GM23338 (cell line): ENCODE results near the gene LRMDA. TPM values are rescaled to one million over a fixed set of nuclear protein-coding genes. Genes with fewer than 3 reads are reported as not detected.

Experiments used
- ATAC-seq: fragments of 200-7000 bp; cut with Tn5 transposase; 3 replicates; pipeline ENCODE4 v1.9.1; 2020
- DNase-seq: peaks from one replicate; pipeline ENCODE4 v3.0.0-alpha.2; 2015; ENCODE audit warnings: low spot score
- H2AFZ ChIP-seq: fragments of 200-600 bp; sonication (generic); 2 replicates; pipeline ENCODE4 v1.8.0; 2016; ENCODE audit warnings: antibody characterized with exemption, mild to moderate bottlenecking, moderate library complexity
- H3F3A ChIP-seq: fragments of 200-600 bp; sonication (generic); replicated peaks from 2 replicates; pipeline ENCODE4 v1.8.0; 2017; ENCODE audit warnings: antibody characterized with exemption, mixed run types, low read depth
- H3K27ac ChIP-seq: fragments of 200-600 bp; sonication (generic); 2 replicates; pipeline ENCODE4 v1.6.1; 2016; ENCODE audit warnings: low read depth
- H3K27me3 ChIP-seq: fragments of 200-600 bp; sonication (generic); 2 replicates; pipeline ENCODE4 v1.8.0; 2016; ENCODE audit warnings: mild to moderate bottlenecking, mixed run types, moderate library complexity; ENCODE audit not compliant: insufficient read depth
- H3K36me3 ChIP-seq: fragments of 200-600 bp; sonication (generic); 2 replicates; pipeline ENCODE4 v1.8.0; 2016; ENCODE audit warnings: mild to moderate bottlenecking; ENCODE audit not compliant: insufficient read depth
- H3K4me1 ChIP-seq: fragments of 200-600 bp; sonication (generic); 2 replicates; pipeline ENCODE4 v1.8.0; 2016; ENCODE audit warnings: mild to moderate bottlenecking, moderate library complexity; ENCODE audit not compliant: insufficient read depth
- H3K4me2 ChIP-seq: fragments of 200-600 bp; sonication (generic); 2 replicates; pipeline ENCODE4 v1.7.1; 2017; ENCODE audit warnings: mixed run types
- H3K4me3 ChIP-seq: fragments of 200-600 bp; sonication (generic); 2 replicates; pipeline ENCODE4 v1.6.1; 2016; ENCODE audit warnings: mixed run types
- H3K79me2 ChIP-seq: fragments of 200-600 bp; sonication (generic); replicated peaks from 2 replicates; pipeline ENCODE4 v1.8.0; 2017; ENCODE audit warnings: mild to moderate bottlenecking; ENCODE audit not compliant: insufficient read depth
- H3K9me2 ChIP-seq: fragments of 200-600 bp; sonication (generic); 2 replicates; pipeline ENCODE4 v1.8.0; 2017; ENCODE audit not compliant: insufficient read depth
- H4K20me1 ChIP-seq: fragments of 200-600 bp; sonication (generic); replicated peaks from 2 replicates; pipeline ENCODE4 v1.8.0; 2017; ENCODE audit warnings: mild to moderate bottlenecking; ENCODE audit not compliant: insufficient read depth
- H3K27ac Mint-ChIP-seq: 2 replicates; pipeline ENCODE4 v1.8.0; 2020; ENCODE audit warnings: inconsistent platforms, mild to moderate bottlenecking, moderate library complexity, mixed read lengths
- H3K27me3 Mint-ChIP-seq: 3 replicates; pipeline ENCODE4 v1.8.0; 2022; ENCODE audit warnings: low read depth, mild to moderate bottlenecking, moderate library complexity, mixed read lengths, inconsistent platforms; ENCODE audit not compliant: insufficient read depth, poor library complexity
- H3K36me3 Mint-ChIP-seq: 3 replicates; pipeline ENCODE4 v1.8.0; 2021; ENCODE audit warnings: low read depth, mild to moderate bottlenecking, inconsistent platforms, moderate library complexity, mixed read lengths
- H3K4me1 Mint-ChIP-seq: 3 replicates; pipeline ENCODE4 v1.8.0; 2020; ENCODE audit warnings: mild to moderate bottlenecking, inconsistent platforms, mixed read lengths
- H3K4me3 Mint-ChIP-seq: 3 replicates; pipeline ENCODE4 v1.8.0; 2021; ENCODE audit warnings: moderate library complexity, mild to moderate bottlenecking, inconsistent platforms, mixed read lengths
- H3K9me3 Mint-ChIP-seq: 3 replicates; pipeline ENCODE4 v1.8.0; 2020; ENCODE audit warnings: moderate library complexity, mild to moderate bottlenecking, inconsistent platforms, mixed read lengths
- CREB1 ChIP-seq: fragments of 250-450 bp; sonication (Bioruptor Pico); IDR thresholded peaks from 2 replicates; pipeline ENCODE4 v1.5.0; 2020; ENCODE audit warnings: low read depth, mild to moderate bottlenecking, moderate library complexity
- EZH2 ChIP-seq: fragments of 200-600 bp; sonication (generic); IDR thresholded peaks from one replicate; pipeline ENCODE4 v1.8.0; 2017; ENCODE audit warnings: antibody characterized with exemption, mild to moderate bottlenecking, low read depth; ENCODE audit not compliant: unreplicated experiment
- JUNB ChIP-seq: IDR thresholded peaks from one replicate; pipeline ENCODE4 v1.6.1; 2016; ENCODE audit warnings: antibody characterized with exemption; ENCODE audit not compliant: unreplicated experiment
- POLR2AphosphoS5 ChIP-seq: IDR thresholded peaks from 2 replicates; pipeline ENCODE4 v1.6.1; 2016; ENCODE audit warnings: antibody characterized with exemption, low read depth
- REST ChIP-seq: IDR thresholded peaks from one replicate; pipeline ENCODE4 v1.6.1; 2018; ENCODE audit warnings: antibody characterized with exemption; ENCODE audit not compliant: unreplicated experiment
- STAT1 ChIP-seq: IDR thresholded peaks from one replicate; pipeline ENCODE4 v1.6.1; 2016; ENCODE audit warnings: antibody characterized with exemption; ENCODE audit not compliant: unreplicated experiment
- ZNF114 ChIP-seq: fragments of 250-450 bp; sonication (Bioruptor Pico); IDR thresholded peaks from 2 replicates; pipeline ENCODE4 v1.5.0; 2020; ENCODE audit warnings: mild to moderate bottlenecking, moderate library complexity
- polyA plus RNA-seq: library from polyadenylated mRNA; unstranded; fragments of >200 nt; fragmentation: Nextera tagmentation; extraction: Ambion mirVana; gene quantifications from 2 replicates; pipeline ENCODE4 v1.2.1, GENCODE V29; 2016
- total RNA-seq: library from RNA; depleted of rRNA; stranded (reverse); fragments of >200 nt; shearing (Covaris generic); gene quantifications from 2 replicates; pipeline ENCODE4 v1.2.3, GENCODE V29; 2014

Gene LRMDA
- total and polyA plus RNA-seq, 2 experiments from 2014 or later = 0.90 to 1.8 TPM

- DNase-seq (no peak), ATAC-seq (no peak)
- Histone ChIP-seq H3K79me2 (no peaks in the 10 kb centered on the region), H4K20me1 (no peaks in the 10 kb centered on the region), H3K9me2 (no peaks in the 10 kb centered on the region), H3K4me3 (no peak overlapping the region), H3K4me1 (peaks cover 16% of the 10 kb centered on the region), H3K36me3 (no peaks in the 10 kb centered on the region), H2AFZ (no peak overlapping the region), H3K27me3 (no peaks in the 10 kb centered on the region), H3K4me2 (no peak overlapping the region), H3K27ac (no peak overlapping the region), H3F3A (no peaks in the 10 kb centered on the region)
- Mint-ChIP-seq H3K27ac (no peak overlapping the region), H3K36me3 (no peaks in the 10 kb centered on the region; the same call in 2 of the 3 replicates), H3K27me3 (peaks cover 1% of the 10 kb centered on the region), H3K4me3 (no peak overlapping the region), H3K4me1 (peaks cover 19% of the 10 kb centered on the region), H3K9me3 (no peaks in the 10 kb centered on the region; the same call in 1 of the 3 replicates)
- TF ChIP-seq POLR2AphosphoS5 (no peak), JUNB (no peak), REST (no peak), CREB1 (CRISPR knock-in tag) (no peak), ZNF114 (CRISPR knock-in tag) (no peak), EZH2 (no peak), STAT1 (no peak)
Measured at GRCh38 chr10:76089556-76090180, 658.2 kb downstream of the LRMDA start.

DNA sequence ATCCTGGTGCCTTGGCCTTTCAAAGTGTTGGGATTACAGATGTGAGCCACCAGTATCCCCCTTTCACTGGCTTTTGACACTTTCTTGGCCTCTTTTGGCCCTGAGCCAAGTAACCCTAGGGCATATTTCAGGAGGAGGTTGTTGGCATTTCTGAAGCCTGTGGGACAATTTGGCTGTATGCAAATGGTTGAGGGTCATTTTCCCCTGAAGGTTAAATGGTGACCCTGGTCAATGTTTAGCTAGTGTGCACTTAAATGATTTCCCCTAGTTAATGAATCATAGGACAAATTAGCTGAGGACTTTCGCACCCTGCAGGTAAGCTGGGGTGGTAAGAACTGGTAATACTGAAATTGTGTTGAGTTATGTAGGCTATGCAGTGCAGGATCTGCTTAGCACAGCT, 660.5 kb downstream of the LRMDA start:
- Mint-ChIP-seq H3K27me3 (peaks cover 1% of the 10 kb centered on the region), H3K4me1 (peaks cover 4% of the 10 kb centered on the region; the same call in 2 of the 3 replicates), H3K9me3 (no peaks in the 10 kb centered on the region; the same call in 1 of the 3 replicates), H3K36me3 (no peaks in the 10 kb centered on the region; the same call in 2 of the 3 replicates), H3K27ac (no peak overlapping the region), H3K4me3 (no peak overlapping the region)
- Histone ChIP-seq H3K4me3 (no peak overlapping the region), H3K27me3 (no peaks in the 10 kb centered on the region), H4K20me1 (no peaks in the 10 kb centered on the region), H3K9me2 (no peaks in the 10 kb centered on the region), H3K79me2 (no peaks in the 10 kb centered on the region), H3F3A (no peaks in the 10 kb centered on the region), H2AFZ (no peak overlapping the region), H3K4me1 (peaks cover 5% of the 10 kb centered on the region), H3K27ac (no peak overlapping the region), H3K36me3 (no peaks in the 10 kb centered on the region), H3K4me2 (no peak overlapping the region)
- ATAC-seq = no peak
- no peak for TF ChIP-seq EZH2
- no peak for TF ChIP-seq REST
- DNase-seq = no peak
